ENCODE measurements around the gene TOGARAM2. TPM values are rescaled to one million over a fixed set of nuclear protein-coding genes. Genes with fewer than 3 reads are reported as not detected.

TOGARAM2 gene
- total RNA-seq, 1 experiment from 2014 or later = 0.61 TPM

GRCh38 chr2:28972778-28973335 is 8.2 kb upstream of the TOGARAM2 start:
- Histone ChIP-seq H3K36me3 (ENCODE audit: control insufficient read depth, insufficient read depth, low read length) (no peaks in the 10 kb centered on the region), H3K27me3 (replicated peaks; ENCODE audit: control insufficient read depth, insufficient read depth, low read length) (no peaks in the 10 kb centered on the region), H3K4me1 (peaks cover 10% of the 10 kb centered on the region; the same call in 1 of the 2 replicates), H3K9me3 (no peaks in the 10 kb centered on the region; the same call in 1 of the 2 replicates), H3K4me3 (ENCODE audit: low read depth, low read length) (no peak overlapping the region)
- peaks cover 6% of the 10 kb centered on the region for H3K36me3 Mint-ChIP-seq (ENCODE audit: insufficient read depth, unreplicated experiment)
- no peak for TF ChIP-seq CTCF (IDR thresholded peaks at IDR 0.05; ENCODE audit: insufficient read depth in 1 of 2, low read depth in 1 of 2, low read length in 1 of 2, severe bottlenecking in 1 of 2, unreplicated experiment in 1 of 2)
- ChIA-PET CTCF (no interaction called here), POLR2A (no interaction called here)
- peaks cover 15% of the 10 kb centered on the region for H3K4me1 Mint-ChIP-seq (ENCODE audit: low read depth, unreplicated experiment)
- intact Hi-C loops (cut with micrococcal nuclease; ENCODE audit: unreplicated experiment) = no loop called here
- no peak overlapping the region for H3K4me3 Mint-ChIP-seq (ENCODE audit: unreplicated experiment)
- no peaks in the 10 kb centered on the region for H3K9me3 Mint-ChIP-seq (ENCODE audit: unreplicated experiment)
- no peak overlapping the region for H3K27ac Mint-ChIP-seq (ENCODE audit: unreplicated experiment)
- no TSS peak for BruUV-seq (replicated peaks)
- H3K27me3 Mint-ChIP-seq (ENCODE audit: insufficient read depth, unreplicated experiment) = no peaks in the 10 kb centered on the region
- DNase-seq = no peak

- H3K36me3 Mint-ChIP-seq (ENCODE audit: insufficient read depth, unreplicated experiment) = peaks cover 6% of the 10 kb centered on the region
- no peak overlapping the region for H3K4me3 ChIP-seq (ENCODE audit: low read depth, low read length)
- H3K27me3 Mint-ChIP-seq (ENCODE audit: insufficient read depth, unreplicated experiment) = no peaks in the 10 kb centered on the region
- H3K27ac Mint-ChIP-seq (ENCODE audit: unreplicated experiment) = no peak overlapping the region
- CTCF ChIA-PET = no interaction called here
- H3K4me1 ChIP-seq = peaks cover 10% of the 10 kb centered on the region; the same call in 1 of the 2 replicates
- no peaks in the 10 kb centered on the region for H3K9me3 Mint-ChIP-seq (ENCODE audit: unreplicated experiment)
- H3K36me3 ChIP-seq (ENCODE audit: control insufficient read depth, insufficient read depth, low read length) = no peaks in the 10 kb centered on the region
- no peak overlapping the region for H3K4me3 Mint-ChIP-seq (ENCODE audit: unreplicated experiment)
- H3K9me3 ChIP-seq = no peaks in the 10 kb centered on the region; the same call in 1 of the 2 replicates
- peaks cover 15% of the 10 kb centered on the region for H3K4me1 Mint-ChIP-seq (ENCODE audit: low read depth, unreplicated experiment)
- TF ChIP-seq CTCF (IDR thresholded peaks at IDR 0.05; ENCODE audit: insufficient read depth in 1 of 2, low read depth in 1 of 2, low read length in 1 of 2, severe bottlenecking in 1 of 2, unreplicated experiment in 1 of 2) = no peak
- DNase-seq = no peak
- no peaks in the 10 kb centered on the region for H3K27me3 ChIP-seq (replicated peaks; ENCODE audit: control insufficient read depth, insufficient read depth, low read length)
- POLR2A ChIA-PET = no interaction called here
- no TSS peak for BruUV-seq (replicated peaks)
- intact Hi-C loops (cut with micrococcal nuclease; ENCODE audit: unreplicated experiment) = no loop called here
Measured at GRCh38 chr2:28974252-28974651, 6.8 kb upstream of the TOGARAM2 start.

GRCh38 chr2:28975671-28976070 is 5.4 kb upstream of the TOGARAM2 start:
- ChIA-PET CTCF (no interaction called here), POLR2A (no interaction called here)
- no TSS peak for BruUV-seq (replicated peaks)
- Mint-ChIP-seq H3K36me3 (ENCODE audit: insufficient read depth, unreplicated experiment) (peaks cover 6% of the 10 kb centered on the region), H3K27ac (ENCODE audit: unreplicated experiment) (no peak overlapping the region), H3K4me3 (ENCODE audit: unreplicated experiment) (no peak overlapping the region), H3K4me1 (ENCODE audit: low read depth, unreplicated experiment) (peaks cover 14% of the 10 kb centered on the region), H3K9me3 (ENCODE audit: unreplicated experiment) (no peaks in the 10 kb centered on the region), H3K27me3 (ENCODE audit: insufficient read depth, unreplicated experiment) (no peaks in the 10 kb centered on the region)
- no peak overlapping the region for H3K4me3 ChIP-seq (ENCODE audit: low read depth, low read length)
- H3K4me1 ChIP-seq = peaks cover 16% of the 10 kb centered on the region
- DNase-seq = no peak
- no peaks in the 10 kb centered on the region; the same call in 1 of the 2 replicates for H3K9me3 ChIP-seq
- intact Hi-C loops (cut with micrococcal nuclease; ENCODE audit: unreplicated experiment) = no loop called here
- H3K36me3 ChIP-seq (ENCODE audit: control insufficient read depth, insufficient read depth, low read length) = no peaks in the 10 kb centered on the region
- no peak for TF ChIP-seq CTCF (IDR thresholded peaks at IDR 0.05; ENCODE audit: insufficient read depth in 1 of 2, low read depth in 1 of 2, low read length in 1 of 2, severe bottlenecking in 1 of 2, unreplicated experiment in 1 of 2)
- H3K27me3 ChIP-seq (replicated peaks; ENCODE audit: control insufficient read depth, insufficient read depth, low read length) = no peaks in the 10 kb centered on the region
